H9 (cell line): ENCODE data around the gene LEMD1. TPM values are rescaled to one million over a fixed set of nuclear protein-coding genes. Genes with fewer than 3 reads are reported as not detected.

ENCODE experiments used
- DNase-seq: peaks from one replicate; pipeline ENCODE4 v3.0.0-alpha.2; 2017
- H2AFZ ChIP-seq: one replicate; pipeline ENCODE4 v1.6.1; 2013; ENCODE audit warnings: mild to moderate bottlenecking, low read length, control low read depth, moderate library complexity
- H2AK5ac ChIP-seq: 2 replicates; pipeline ENCODE4 v1.6.1; 2013; ENCODE audit warnings: low read length, control low read depth, mixed read lengths; ENCODE audit not compliant: insufficient read length
- H2BK120ac ChIP-seq: one replicate; pipeline ENCODE4 v1.6.1; 2013; ENCODE audit warnings: low read depth, mild to moderate bottlenecking, low read length, control low read depth, inconsistent platforms; ENCODE audit not compliant: poor library complexity, severe bottlenecking
- H2BK12ac ChIP-seq: 2 replicates; pipeline ENCODE4 v1.6.1; 2013; ENCODE audit warnings: low read length, control low read depth, mixed read lengths, low read depth; ENCODE audit not compliant: insufficient read length
- H2BK15ac ChIP-seq: 2 replicates; pipeline ENCODE4 v1.6.1; 2013; ENCODE audit warnings: low read depth, low read length, control low read depth
- H2BK20ac ChIP-seq: one replicate; pipeline ENCODE4 v1.6.1; 2013; ENCODE audit warnings: low read depth, mild to moderate bottlenecking, low read length, control low read depth, inconsistent platforms; ENCODE audit not compliant: poor library complexity, severe bottlenecking
- H2BK5ac ChIP-seq: 2 replicates; pipeline ENCODE4 v1.6.1; 2013; ENCODE audit warnings: low read length, control low read depth, mixed read lengths; ENCODE audit not compliant: insufficient read length
- H3K14ac ChIP-seq: 2 replicates; pipeline ENCODE4 v1.6.1; 2013; ENCODE audit warnings: low read length, control low read depth; ENCODE audit not compliant: insufficient read depth
- H3K18ac ChIP-seq: 2 replicates; pipeline ENCODE4 v1.6.1; 2013; ENCODE audit warnings: low read depth, mild to moderate bottlenecking, mixed read lengths, low read length, control low read depth; ENCODE audit not compliant: insufficient read length
- H3K23ac ChIP-seq: 2 replicates; pipeline ENCODE4 v1.6.1; 2013; ENCODE audit warnings: low read length, control low read depth, mixed read lengths, low read depth; ENCODE audit not compliant: insufficient read length
- H3K23me2 ChIP-seq: 2 replicates; pipeline ENCODE4 v1.6.1; 2013; ENCODE audit warnings: low read depth, mild to moderate bottlenecking, mixed read lengths, low read length, control low read depth; ENCODE audit not compliant: insufficient read length, poor library complexity, severe bottlenecking
- H3K27ac ChIP-seq: 2 replicates; pipeline ENCODE4 v1.5.1; 2013; ENCODE audit warnings: low read length, control low read depth, mixed read lengths, low read depth; ENCODE audit not compliant: insufficient read length
- H3K27me3 ChIP-seq: 2 replicates; pipeline ENCODE4 v1.6.1; 2013; ENCODE audit warnings: low read length, control low read depth, inconsistent platforms; ENCODE audit not compliant: insufficient read depth
- H3K4ac ChIP-seq: 2 replicates; pipeline ENCODE4 v1.6.1; 2013; ENCODE audit warnings: low read depth, mild to moderate bottlenecking, control low read depth, inconsistent platforms, low read length, moderate library complexity
- H3K4me1 ChIP-seq: 2 replicates; pipeline ENCODE4 v1.6.1; 2013; ENCODE audit warnings: low read length, control low read depth, inconsistent platforms; ENCODE audit not compliant: insufficient read depth
- H3K4me2 ChIP-seq: 2 replicates; pipeline ENCODE4 v1.6.1; 2013; ENCODE audit warnings: low read length, control low read depth, mixed read lengths; ENCODE audit not compliant: insufficient read length, insufficient read depth
- H3K56ac ChIP-seq: 2 replicates; pipeline ENCODE4 v1.6.1; 2013; ENCODE audit warnings: low read depth, mild to moderate bottlenecking, mixed read lengths, low read length, control low read depth; ENCODE audit not compliant: insufficient read length
- H3K79me1 ChIP-seq: 2 replicates; pipeline ENCODE4 v1.6.1; 2013; ENCODE audit warnings: low read depth, mild to moderate bottlenecking, moderate library complexity, low read length, control low read depth, inconsistent platforms; ENCODE audit not compliant: insufficient read depth, poor library complexity, severe bottlenecking
- H3K79me2 ChIP-seq: 2 replicates; pipeline ENCODE4 v1.6.1; 2013; ENCODE audit warnings: low read length, control low read depth, inconsistent platforms; ENCODE audit not compliant: insufficient read depth
- H3K9ac ChIP-seq: 2 replicates; pipeline ENCODE4 v1.6.1; 2013; ENCODE audit warnings: low read length, control low read depth, mixed read lengths; ENCODE audit not compliant: insufficient read length; ENCODE audit errors: extremely low read depth
- H3K9me3 ChIP-seq: one replicate; pipeline ENCODE4 v1.6.1; 2013; ENCODE audit warnings: low read depth, low read length, inconsistent platforms; ENCODE audit not compliant: control insufficient read depth
- H3T11ph ChIP-seq: one replicate; pipeline ENCODE4 v1.6.1; 2013; ENCODE audit warnings: mild to moderate bottlenecking, low read length, control low read depth, inconsistent platforms
- H4K20me1 ChIP-seq: one replicate; pipeline ENCODE4 v1.6.1; 2013; ENCODE audit not compliant: control insufficient read depth, insufficient read length, insufficient read depth
- H4K5ac ChIP-seq: 2 replicates; pipeline ENCODE4 v1.6.1; 2013; ENCODE audit warnings: low read depth, mild to moderate bottlenecking, mixed read lengths, low read length, control low read depth; ENCODE audit not compliant: insufficient read length
- H4K8ac ChIP-seq: replicated peaks from 2 replicates; pipeline ENCODE4 v1.6.1; 2013; ENCODE audit warnings: low read length, control low read depth, mixed read lengths, low read depth; ENCODE audit not compliant: insufficient read length
- H4K91ac ChIP-seq: 2 replicates; pipeline ENCODE4 v1.6.1; 2013; ENCODE audit warnings: low read depth, mild to moderate bottlenecking, moderate library complexity, mixed read lengths, low read length, control low read depth; ENCODE audit not compliant: insufficient read length
- H3K27ac Mint-ChIP-seq, 3 experiments: 2 replicates in 2 of 3; 3 replicates in 1 of 3; pipeline ENCODE4 v1.8.0; 2020 to 2021; ENCODE audit warnings: mixed read lengths in 3 of 3, mild to moderate bottlenecking in 1 of 3, moderate library complexity in 1 of 3
- H3K27me3 Mint-ChIP-seq: 2 replicates; pipeline ENCODE4 v1.8.0; 2021; ENCODE audit warnings: low read depth, mild to moderate bottlenecking, moderate library complexity, mixed read lengths
- H3K36me3 Mint-ChIP-seq, 3 experiments: 2 replicates in 2 of 3; 3 replicates in 1 of 3; pipeline ENCODE4 v1.8.0; 2020 to 2021; ENCODE audit warnings: low read depth in 3 of 3, mixed read lengths in 3 of 3; ENCODE audit not compliant: insufficient read depth in 1 of 3
- H3K4me1 Mint-ChIP-seq, 2 experiments: 2 replicates each; pipeline ENCODE4 v1.8.0; 2020; ENCODE audit warnings: mixed read lengths in 2 of 2
- H3K4me3 Mint-ChIP-seq, 2 experiments: 2 replicates in 1 of 2; 3 replicates in 1 of 2; pipeline ENCODE4 v1.8.0; 2020 to 2021; ENCODE audit warnings: mild to moderate bottlenecking in 2 of 2, mixed read lengths in 2 of 2, moderate library complexity in 1 of 2
- H3K9me3 Mint-ChIP-seq, 2 experiments: 2 replicates in 1 of 2; 3 replicates in 1 of 2; pipeline ENCODE4 v1.8.0; 2020; ENCODE audit warnings: mild to moderate bottlenecking in 2 of 2, mixed read lengths in 2 of 2, moderate library complexity in 1 of 2
- CTCF ChIP-seq: fragments of 200-600 bp; sonication (generic); conservative IDR thresholded peaks from 3 replicates; pipeline ENCODE4 v1.8.0; 2021; ENCODE audit warnings: antibody characterized with exemption, mild to moderate bottlenecking
- WGBS: extraction: QIAGEN DNeasy Blood & Tissue Kit; methylation state at CpG from one replicate; pipeline ENCODE4 v1.1.7; 2013; ENCODE audit warnings: missing lambda C conversion rate, low lambda C conversion rate, mixed read lengths; ENCODE audit not compliant: insufficient read length; ENCODE audit errors: extremely low coverage; 5-methylcytosine and 5-hydroxymethylcytosine counted together
- total RNA-seq: library from RNA; stranded (reverse); gene quantifications from 2 replicates; pipeline ENCODE4 v1.2.1, GENCODE V29; 2021

LEMD1 gene
- total RNA-seq, 1 experiment from 2014 or later = 11.8 TPM

GRCh38 chr1:205449750-205450443, 28.0 kb upstream of the LEMD1 start:
- no peak overlapping the region for H4K5ac ChIP-seq
- peak; percentile 86 for DNase-seq
- peaks cover 3% of the 10 kb centered on the region for H3K79me1 ChIP-seq
- no peak overlapping the region for H3K23ac ChIP-seq
- H3K4me3 Mint-ChIP-seq = peak overlapping the region; percentile 71 to 80
- H3K9me3 Mint-ChIP-seq = no peaks in the 10 kb centered on the region
- H4K20me1 ChIP-seq = no peaks in the 10 kb centered on the region
- no peak overlapping the region for H3K14ac ChIP-seq
- H3K56ac ChIP-seq = no peak overlapping the region
- no peak overlapping the region for H3T11ph ChIP-seq
- no peak for TF ChIP-seq CTCF
- no peak overlapping the region for H2BK20ac ChIP-seq
- no peak overlapping the region for H2BK15ac ChIP-seq
- peak overlapping the region; percentile 90 to 97 (median 92); a peak in 5 of 7 replicates for H3K27ac Mint-ChIP-seq
- peaks cover 39% of the 10 kb centered on the region for H3K4me1 ChIP-seq
- no CpG with 5 or more reads among the region's 18 CpGs for WGBS
- H3K27me3 ChIP-seq = no peaks in the 10 kb centered on the region; the same call in 1 of the 2 replicates
- no peaks in the 10 kb centered on the region for H3K79me2 ChIP-seq
- H3K4me2 ChIP-seq = peak overlapping the region; percentile 55
- H2AK5ac ChIP-seq = no peak overlapping the region
- H4K8ac ChIP-seq = no peak overlapping the region
- peaks cover 91 to 95% of the 10 kb centered on the region in 2 experiments for H3K4me1 Mint-ChIP-seq
- no peak overlapping the region for H3K27ac ChIP-seq
- peak overlapping the region; percentile 59 for H3K18ac ChIP-seq
- H3K23me2 ChIP-seq = peaks cover 16% of the 10 kb centered on the region
- no peak overlapping the region for H2BK12ac ChIP-seq
- H2BK120ac ChIP-seq = no peak overlapping the region
- no peak overlapping the region for H3K9ac ChIP-seq
- H3K27me3 Mint-ChIP-seq = peaks cover 16% of the 10 kb centered on the region
- H4K91ac ChIP-seq = no peak overlapping the region
- H2AFZ ChIP-seq = no peak overlapping the region
- no peak overlapping the region for H2BK5ac ChIP-seq
- no peaks in the 10 kb centered on the region for H3K9me3 ChIP-seq
- peaks cover 10 to 44% (median 15%) of the 10 kb centered on the region in 3 experiments; a peak in 6 of 7 replicates for H3K36me3 Mint-ChIP-seq
- H3K4ac ChIP-seq = no peak overlapping the region
